DND-41 (cell line): Measurements from ENCODE around the gene VPS4A.

ENCODE experiments used
- ATAC-seq: fragments of 200-7000 bp; cut with Tn5 transposase; 3 replicates; pipeline ENCODE4 v1.9.1; 2021; ENCODE audit warnings: low read depth; ENCODE audit not compliant: insufficient read depth
- DNase-seq: peaks from one replicate; pipeline ENCODE4 v3.0.0-alpha.2; 2020
- H2AFZ ChIP-seq: 2 replicates; pipeline ENCODE4 v1.6.0; 2012; ENCODE audit warnings: low read depth, low read length
- H3K27ac ChIP-seq: 2 replicates; pipeline ENCODE4 v1.5.1; 2012; ENCODE audit warnings: low read length, inconsistent platforms
- H3K27me3 ChIP-seq: fragments of 200-600 bp; sonication (generic); 2 replicates; pipeline ENCODE4 v1.6.0; 2012; ENCODE audit warnings: low read length, mild to moderate bottlenecking, inconsistent platforms; ENCODE audit not compliant: insufficient read depth, poor library complexity
- H3K36me3 ChIP-seq: 2 replicates; pipeline ENCODE4 v1.5.1; 2012; ENCODE audit warnings: low read length, inconsistent platforms; ENCODE audit not compliant: insufficient read depth
- H3K4me1 ChIP-seq: 2 replicates; pipeline ENCODE4 v1.5.1; 2012; ENCODE audit warnings: mild to moderate bottlenecking, low read length; ENCODE audit not compliant: insufficient read depth
- H3K4me2 ChIP-seq: 2 replicates; pipeline ENCODE4 v1.6.0; 2012; ENCODE audit warnings: mild to moderate bottlenecking, moderate library complexity, low read length, inconsistent platforms; ENCODE audit not compliant: insufficient read depth
- H3K4me3 ChIP-seq, 2 experiments: fragments of 200-600 bp in 1 of 2; shearing (Covaris generic) in 1 of 2; 2 replicates each; pipeline ENCODE4 v1.5.1; 2012 to 2016; ENCODE audit warnings: inconsistent platforms in 2 of 2, low read length in 2 of 2, mild to moderate bottlenecking in 2 of 2, low read depth in 1 of 2, moderate library complexity in 1 of 2
- H3K79me2 ChIP-seq: 2 replicates; pipeline ENCODE4 v1.6.0; 2012; ENCODE audit warnings: low read length, inconsistent platforms; ENCODE audit not compliant: insufficient read depth
- H3K9ac ChIP-seq: 2 replicates; pipeline ENCODE4 v1.6.0; 2012; ENCODE audit warnings: low read depth, mild to moderate bottlenecking, inconsistent platforms, low read length, moderate library complexity
- H3K9me3 ChIP-seq: 2 replicates; pipeline ENCODE4 v1.5.1; 2012; ENCODE audit warnings: low read length, moderate library complexity, mild to moderate bottlenecking, inconsistent platforms; ENCODE audit not compliant: insufficient read depth, severe bottlenecking
- H4K20me1 ChIP-seq: 2 replicates; pipeline ENCODE4 v1.6.0; 2012; ENCODE audit warnings: low read length; ENCODE audit not compliant: insufficient read depth
- CTCF ChIP-seq: IDR thresholded peaks from 2 replicates; pipeline ENCODE4 v1.5.1; 2012; ENCODE audit warnings: borderline replicate concordance, low read length, moderate library complexity, mild to moderate bottlenecking; ENCODE audit not compliant: poor library complexity, severe bottlenecking; ENCODE audit errors: extremely low read depth
- EZH2 ChIP-seq: IDR thresholded peaks from 3 replicates; pipeline ENCODE4 v1.6.1; 2012; ENCODE audit warnings: borderline replicate concordance, low read depth, mild to moderate bottlenecking, moderate library complexity, low read length, inconsistent platforms; ENCODE audit not compliant: severe bottlenecking

VPS4A gene

GRCh38 chr16:69319381-69319780 lies 8.2 kb downstream of the VPS4A start:
- Histone ChIP-seq H3K9ac (no peak overlapping the region), H3K36me3 (peaks cover 95% of the 10 kb centered on the region), H2AFZ (no peak overlapping the region)

DNA sequence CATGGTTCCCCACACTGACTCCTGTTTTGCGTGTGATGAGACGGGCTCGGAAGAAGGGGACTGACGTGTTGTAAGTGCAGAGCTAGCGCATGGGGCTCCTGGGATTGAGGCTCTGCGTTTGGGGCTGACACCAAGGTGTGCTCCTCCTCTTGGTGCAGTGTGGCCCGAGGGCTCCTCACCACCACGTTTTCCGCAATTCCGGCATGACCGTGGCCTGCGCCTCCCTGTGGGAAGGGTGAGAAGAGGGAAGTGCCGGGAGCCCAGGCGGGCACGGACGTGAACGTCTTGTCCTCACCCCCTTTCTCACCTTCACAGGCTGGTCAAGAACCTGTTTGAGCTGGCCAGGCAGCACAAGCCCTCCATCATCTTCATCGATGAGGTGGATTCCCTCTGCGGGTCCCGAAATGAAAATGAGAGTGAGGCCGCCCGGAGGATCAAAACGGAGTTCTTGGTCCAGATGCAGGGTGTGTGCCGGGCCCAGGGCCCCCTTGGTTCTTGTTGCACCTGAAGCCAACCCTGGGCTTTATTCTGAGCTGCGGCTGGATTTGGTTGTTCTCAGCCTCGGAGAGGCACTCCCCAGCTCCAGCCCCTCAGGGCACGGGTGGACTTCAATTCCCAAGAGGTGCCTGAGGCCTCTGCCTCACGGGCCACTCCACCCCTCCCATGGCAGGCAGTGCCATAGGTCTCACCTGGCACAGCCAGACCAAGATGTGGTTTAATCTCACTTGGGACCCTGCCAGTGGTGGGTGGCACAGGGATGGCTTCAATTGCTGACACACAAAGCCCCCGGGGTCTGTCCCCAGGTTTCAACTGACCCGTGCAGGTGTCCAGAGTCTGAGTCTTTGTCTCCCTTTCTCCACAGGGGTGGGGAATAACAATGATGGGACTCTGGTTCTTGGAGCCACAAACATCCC lies 8.9 kb downstream of the VPS4A start:
- peaks cover 96% of the 10 kb centered on the region for H3K36me3 ChIP-seq

More at GRCh38 chr16:69319381-69319780, 8.2 kb downstream of the VPS4A start:
- DNase-seq: no peak
- H3K4me3 ChIP-seq: no peak overlapping the region
- peaks cover 86% of the 10 kb centered on the region for H4K20me1 ChIP-seq
- H3K4me1 ChIP-seq: peaks cover 4% of the 10 kb centered on the region; the same call in 1 of the 2 replicates
- ATAC-seq: no peak
- no peak overlapping the region for H3K27ac ChIP-seq
- no peaks in the 10 kb centered on the region for H3K9me3 ChIP-seq
- H3K27me3 ChIP-seq: no peaks in the 10 kb centered on the region
- no peak overlapping the region for H3K4me2 ChIP-seq
- peaks cover 79% of the 10 kb centered on the region for H3K79me2 ChIP-seq
- TF ChIP-seq CTCF: no peak
- TF ChIP-seq EZH2: no peak

GRCh38 chr16:69320740-69321073 lies 9.6 kb downstream of the VPS4A start:
- Histone ChIP-seq H4K20me1 (peaks cover 83% of the 10 kb centered on the region), H3K9me3 (no peaks in the 10 kb centered on the region), H2AFZ (no peak overlapping the region), H3K27ac (no peak overlapping the region), H3K4me1 (peaks cover 12% of the 10 kb centered on the region), H3K79me2 (peaks cover 79% of the 10 kb centered on the region), H3K9ac (no peak overlapping the region), H3K36me3 (peaks cover 92% of the 10 kb centered on the region), H3K27me3 (no peaks in the 10 kb centered on the region), H3K4me2 (no peak overlapping the region), H3K4me3 (no peak overlapping the region)
- no peak for ATAC-seq
- TF ChIP-seq CTCF (no peak), EZH2 (no peak)
- no peak for DNase-seq

More for the DNA sequence above, 8.9 kb downstream of the VPS4A start:
- ATAC-seq: no peak
- Histone ChIP-seq H3K27me3 (no peaks in the 10 kb centered on the region), H2AFZ (no peak overlapping the region), H3K27ac (no peak overlapping the region), H3K4me3 (no peak overlapping the region), H4K20me1 (peaks cover 87% of the 10 kb centered on the region), H3K9ac (no peak overlapping the region), H3K79me2 (peaks cover 80% of the 10 kb centered on the region), H3K4me1 (peaks cover 9% of the 10 kb centered on the region; the same call in 1 of the 2 replicates), H3K9me3 (no peaks in the 10 kb centered on the region), H3K4me2 (no peak overlapping the region)
- DNase-seq: no peak
- TF ChIP-seq EZH2 (no peak), CTCF (no peak)
